GM23248 (cell line): Measurements from ENCODE around the gene ANAPC15. TPM values are rescaled to one million over a fixed set of nuclear protein-coding genes. Genes with fewer than 3 reads are reported as not detected.
"Not testable (repeated sequence)": the region's sequence is repeated elsewhere in the genome, so short reads cannot be mapped to it uniquely, and the experiment has no call there.

Experiments
- DNase-seq: peaks from one replicate; pipeline ENCODE4 v3.0.0-alpha.2; 2015
- H2AFZ ChIP-seq: fragments of 200-600 bp; sonication (generic); 2 replicates; pipeline ENCODE4 v1.6.1; 2016; ENCODE audit warnings: antibody characterized with exemption
- H3F3A ChIP-seq: fragments of 200-600 bp; sonication (generic); 2 replicates; pipeline ENCODE4 v1.6.1; 2016; ENCODE audit warnings: mild to moderate bottlenecking, antibody characterized with exemption, mixed run types; ENCODE audit not compliant: insufficient read depth
- H3K27ac ChIP-seq: fragments of 200-600 bp; sonication (generic); 2 replicates; pipeline ENCODE4 v1.5.1; 2016; ENCODE audit warnings: mild to moderate bottlenecking
- H3K27me3 ChIP-seq: fragments of 200-600 bp; sonication (generic); replicated peaks from 2 replicates; pipeline ENCODE4 v1.6.1; 2016; ENCODE audit warnings: mild to moderate bottlenecking; ENCODE audit not compliant: insufficient read depth
- H3K36me3 ChIP-seq: fragments of 200-600 bp; sonication (generic); 2 replicates; pipeline ENCODE4 v1.6.1; 2016; ENCODE audit warnings: low read depth, mild to moderate bottlenecking
- H3K4me1 ChIP-seq: fragments of 200-600 bp; sonication (generic); 2 replicates; pipeline ENCODE4 v1.6.1; 2016; ENCODE audit warnings: mild to moderate bottlenecking; ENCODE audit not compliant: insufficient read depth
- H3K4me2 ChIP-seq: fragments of 200-600 bp; sonication (generic); one replicate; pipeline ENCODE4 v1.6.1; 2016; ENCODE audit warnings: mild to moderate bottlenecking; ENCODE audit not compliant: unreplicated experiment
- H3K4me3 ChIP-seq: fragments of 200-600 bp; sonication (generic); 2 replicates; pipeline ENCODE4 v1.5.1; 2016; ENCODE audit warnings: mild to moderate bottlenecking
- H3K79me2 ChIP-seq: fragments of 200-600 bp; sonication (generic); 2 replicates; pipeline ENCODE4 v1.6.1; 2016; ENCODE audit warnings: mild to moderate bottlenecking; ENCODE audit not compliant: insufficient read depth
- H3K9ac ChIP-seq: fragments of 200-600 bp; sonication (generic); 2 replicates; pipeline ENCODE4 v1.6.1; 2016; ENCODE audit warnings: mild to moderate bottlenecking
- H3K9me2 ChIP-seq: fragments of 200-600 bp; sonication (generic); 2 replicates; pipeline ENCODE4 v1.6.1; 2016; ENCODE audit warnings: mixed run types, mild to moderate bottlenecking, moderate library complexity; ENCODE audit not compliant: insufficient read depth
- H3K9me3 ChIP-seq: fragments of 200-600 bp; sonication (generic); one replicate; pipeline ENCODE4 v1.6.1; 2017; ENCODE audit warnings: low read depth
- H4K20me1 ChIP-seq: fragments of 200-600 bp; sonication (generic); 2 replicates; pipeline ENCODE4 v1.6.0; 2016; ENCODE audit not compliant: insufficient read depth
- EZH2 ChIP-seq: fragments of 200-600 bp; sonication (generic); IDR thresholded peaks from 2 replicates; pipeline ENCODE4 v1.6.1; 2018; ENCODE audit warnings: antibody characterized with exemption, mild to moderate bottlenecking; ENCODE audit not compliant: insufficient read depth, poor library complexity, severe bottlenecking
- EZH2phosphoT487 ChIP-seq: fragments of 200-600 bp; sonication (generic); IDR thresholded peaks from 2 replicates; pipeline ENCODE4 v1.6.1; 2018; ENCODE audit warnings: antibody characterized with exemption, moderate library complexity, mild to moderate bottlenecking, low read depth; ENCODE audit not compliant: insufficient read depth
- WGBS, 2 experiments: methylation state at CpG; one replicate each; pipeline ENCODE4 v1.1.6; 2015 to 2017; ENCODE audit warnings: low lambda C conversion rate in 2 of 2, low coverage in 1 of 2; ENCODE audit errors: missing lambda C conversion rate in 2 of 2; 5-methylcytosine and 5-hydroxymethylcytosine counted together
- in situ Hi-C: fragments of 300-500 bp; cut with MboI; formaldehyde crosslinking; loops from 2 replicates; pipeline ENCODE4 v1.15.0; 2020
- polyA plus RNA-seq: library from polyadenylated mRNA; unstranded; fragments of >200 nt; fragmentation: Nextera tagmentation; extraction: Ambion mirVana; gene quantifications from 2 replicates; pipeline ENCODE4 v1.2.1, GENCODE V29; 2016
- total RNA-seq: library from RNA; depleted of rRNA; stranded (reverse); fragments of >200 nt; shearing (Covaris generic); gene quantifications from 2 replicates; pipeline ENCODE4 v1.2.3, GENCODE V29; 2014

The ANAPC15 gene
- total and polyA plus RNA-seq, 2 experiments from 2014 or later = 38.7 to 62.4 TPM

GRCh38 chr11:72135891-72136683 lies 23.6 kb upstream of the ANAPC15 start:
- H3K9me3 ChIP-seq = no peaks in the 10 kb centered on the region
- no peak overlapping the region for H3K4me3 ChIP-seq
- no peak for DNase-seq
- no peaks in the 10 kb centered on the region for H3K9me2 ChIP-seq
- no peak overlapping the region for H3K27ac ChIP-seq
- H3K9ac ChIP-seq = no peak overlapping the region
- in situ Hi-C loops = no loop called here
- no peaks in the 10 kb centered on the region for H4K20me1 ChIP-seq
- no peaks in the 10 kb centered on the region for H3K79me2 ChIP-seq
- no peak overlapping the region for H3K4me2 ChIP-seq
- H3K27me3 ChIP-seq = no peaks in the 10 kb centered on the region
- peaks cover 14% of the 10 kb centered on the region for H3K4me1 ChIP-seq
- H2AFZ ChIP-seq = no peak overlapping the region
- H3K36me3 ChIP-seq = no peaks in the 10 kb centered on the region
- whole genome bisulfite sequencing, 2 experiments = 88% methylated on average over 12 to 14 of the region's 14 CpGs
- TF ChIP-seq EZH2 (no peak), EZH2phosphoT487 (no peak)
- H3F3A ChIP-seq = peaks cover 13% of the 10 kb centered on the region

- H3K9ac ChIP-seq, H3K9me2 ChIP-seq, H3K9me3 ChIP-seq, H3K36me3 ChIP-seq, H4K20me1 ChIP-seq, DNase-seq, H3K27ac ChIP-seq, in situ Hi-C loops, H3K4me3 ChIP-seq, H3K4me1 ChIP-seq, H3K27me3 ChIP-seq, H3K4me2 ChIP-seq, H3K79me2 ChIP-seq, H3F3A ChIP-seq, H2AFZ ChIP-seq: not testable (repeated sequence)
- 95 to 98% methylated on average over 4 of the region's 4 CpGs for WGBS, 2 experiments
Observed at GRCh38 chr11:72135473-72135872, 23.0 kb upstream of the ANAPC15 start, which contains the start of gene FOLR3. Gene FOLR3 (plus strand): TSS chr11:72135725. CDS start chr11:72135953, 228 bp downstream.

- no peaks in the 10 kb centered on the region for H3F3A ChIP-seq
- no peak overlapping the region for H3K27ac ChIP-seq
- WGBS, 2 experiments = 77 to 79% methylated on average over 2 of the region's 2 CpGs
Observed at GRCh38 chr11:72132646-72133045, 20.2 kb upstream of the ANAPC15 start.

GRCh38 chr11:72129381-72129780 lies 16.9 kb upstream of the ANAPC15 start:
- TF ChIP-seq EZH2 (no peak), EZH2phosphoT487 (no peak)
- Histone ChIP-seq H3K36me3 (no peaks in the 10 kb centered on the region), H3K4me1 (no peaks in the 10 kb centered on the region), H3K27ac (no peak overlapping the region), H3F3A (no peaks in the 10 kb centered on the region), H3K9me2 (no peaks in the 10 kb centered on the region), H3K9ac (no peak overlapping the region), H3K4me2 (no peak overlapping the region), H3K4me3 (no peak overlapping the region), H3K9me3 (no peaks in the 10 kb centered on the region), H2AFZ (no peak overlapping the region), H4K20me1 (no peaks in the 10 kb centered on the region), H3K27me3 (no peaks in the 10 kb centered on the region), H3K79me2 (no peaks in the 10 kb centered on the region)
- WGBS, 2 experiments = 70 to 72% methylated on average over 3 of the region's 3 CpGs
- in situ Hi-C loops = no loop called here
- DNase-seq = no peak

More at GRCh38 chr11:72132646-72133045, 20.2 kb upstream of the ANAPC15 start:
- Histone ChIP-seq H2AFZ (no peak overlapping the region), H3K4me3 (no peak overlapping the region), H3K9ac (no peak overlapping the region), H3K36me3 (no peaks in the 10 kb centered on the region), H3K4me2 (no peak overlapping the region), H3K9me3 (no peaks in the 10 kb centered on the region), H3K9me2 (no peaks in the 10 kb centered on the region), H3K27me3 (no peaks in the 10 kb centered on the region), H3K4me1 (no peaks in the 10 kb centered on the region), H3K79me2 (no peaks in the 10 kb centered on the region), H4K20me1 (no peaks in the 10 kb centered on the region)
- in situ Hi-C loops = no loop called here
- TF ChIP-seq EZH2phosphoT487 (no peak), EZH2 (no peak)
- DNase-seq = no peak
